K562 (cell line): ENCODE measurements around the gene FAM236D. TPM values are rescaled to one million over a fixed set of nuclear protein-coding genes. Genes with fewer than 3 reads are reported as not detected.
"Not testable (repeated sequence)": the region's sequence is repeated elsewhere in the genome, so short reads cannot be mapped to it uniquely, and the experiment has no call there.

ENCODE experiments used
- ATAC-seq: fragments of 200-7000 bp; cut with Tn5 transposase; 3 replicates; pipeline ENCODE4 v1.9.1; 2020; ENCODE audit warnings: moderate library complexity
- BruUV-seq: library from RNA; stranded (reverse); fragments of 400-500 nt; replicated peaks from 2 replicates; lab custom pipeline; 2021; lab: Mats Ljungman, UMichigan
- CTCF ChIA-PET: fragments of 300-600 bp; formaldehyde crosslinking; extraction: SDS; loops from one replicate; lab custom pipeline; 2021; ENCODE audit warnings: low intra/inter-chr PET ratio; lab: Yijun Ruan, JAX
- POLR2A ChIA-PET: fragments of 300-600, 350-650 bp; sonication (Branson Sonifier 250); formaldehyde crosslinking; extraction: SDS; loops from one replicate; lab custom pipeline; 2021; ENCODE audit warnings: antibody characterized with exemption, inconsistent platforms; lab: Yijun Ruan, JAX
- DNase-seq, 4 experiments: peaks; one replicate each; pipeline versions ENCODE4 v3.0.0 to v3.0.0-alpha.2; 2011 to 2018; ENCODE audit warnings: low spot score in 3 of 4, mixed read lengths in 3 of 4; ENCODE audit errors: extremely low read depth in 1 of 4
- FAIRE-seq: peaks from 2 replicates; lab custom pipeline; 2011; peaks lifted over from hg19 to GRCh38; lab: Jason Lieb, UNC
- H2AFZ ChIP-seq: 2 replicates; pipeline ENCODE4 v1.6.0; 2011; ENCODE audit warnings: low read depth, low read length, control low read depth, inconsistent platforms
- H3K27ac ChIP-seq: fragments of 200-600 bp; 3 replicates; pipeline ENCODE4 v1.8.0; 2011; ENCODE audit warnings: low read depth, mild to moderate bottlenecking, control low read depth, inconsistent platforms, low read length, moderate library complexity, mixed read lengths; ENCODE audit errors: extremely low read depth
- H3K27me3 ChIP-seq, 2 experiments: fragments of 300-600 bp in 1 of 2; 2 replicates in 1 of 2; 3 replicates in 1 of 2; pipeline versions ENCODE4 v1.6.0 to v1.8.0; 2011; ENCODE audit warnings: inconsistent platforms in 2 of 2, low read length in 2 of 2, mild to moderate bottlenecking in 1 of 2, mixed read lengths in 1 of 2, moderate library complexity in 1 of 2; ENCODE audit not compliant: control insufficient read depth in 2 of 2, insufficient read depth in 2 of 2
- H3K36me3 ChIP-seq: fragments of 300-600 bp; 3 replicates; pipeline ENCODE4 v1.8.0; 2011; ENCODE audit warnings: mild to moderate bottlenecking, low read length, inconsistent platforms; ENCODE audit not compliant: control insufficient read depth, insufficient read depth
- H3K4me1 ChIP-seq, 2 experiments: fragments of 200-600 bp in 1 of 2; replicated peaks in 1 of 2; 2 replicates in 1 of 2; 3 replicates in 1 of 2; pipeline versions ENCODE4 v1.5.1 to v1.8.0; 2011; ENCODE audit warnings: inconsistent platforms in 2 of 2, low read length in 2 of 2, mild to moderate bottlenecking in 1 of 2, mixed read lengths in 1 of 2, moderate library complexity in 1 of 2; ENCODE audit not compliant: control insufficient read depth in 2 of 2, insufficient read depth in 2 of 2
- H3K4me2 ChIP-seq: 2 replicates; pipeline ENCODE4 v1.6.1; 2011; ENCODE audit warnings: low read length, control low read depth, inconsistent platforms, mixed read lengths; ENCODE audit not compliant: insufficient read depth
- H3K4me3 ChIP-seq: fragments of 200-600 bp; sonication (generic), shearing (Covaris generic); 2 replicates; pipeline ENCODE4 v1.5.1; 2016; ENCODE audit warnings: control low read depth, inconsistent platforms
- H3K79me2 ChIP-seq: fragments of 200-600 bp; 3 replicates; pipeline ENCODE4 v1.8.0; 2011; ENCODE audit warnings: low read length, inconsistent platforms; ENCODE audit not compliant: control insufficient read depth, insufficient read depth
- H3K9ac ChIP-seq, 2 experiments: 2 replicates each; pipeline versions ENCODE4 v1.6.0 to v1.6.1; 2011; ENCODE audit warnings: low read depth in 2 of 2, low read length in 2 of 2, control low read depth in 1 of 2, inconsistent platforms in 1 of 2, mild to moderate bottlenecking in 1 of 2, mixed read lengths in 1 of 2; ENCODE audit not compliant: insufficient read depth in 1 of 2
- H3K9me1 ChIP-seq: one replicate; pipeline ENCODE4 v1.6.0; 2011; ENCODE audit warnings: inconsistent platforms, mild to moderate bottlenecking, low read length, moderate library complexity; ENCODE audit not compliant: control insufficient read depth, insufficient read depth
- H3K9me3 ChIP-seq: replicated peaks from 2 replicates; pipeline ENCODE4 v1.5.1; 2011; ENCODE audit warnings: low read depth, low read length, inconsistent platforms; ENCODE audit not compliant: control insufficient read depth, insufficient read depth
- H4K20me1 ChIP-seq: replicated peaks from 2 replicates; pipeline ENCODE4 v1.6.1; 2011; ENCODE audit warnings: low read length, inconsistent platforms, mixed read lengths; ENCODE audit not compliant: control insufficient read depth, insufficient read depth
- WGBS: fragments of 100-300 bp; shearing (Covaris generic); methylation state at CpG from one replicate; pipeline ENCODE4 v1.1.6; 2016; ENCODE audit warnings: low coverage, mixed read lengths; ENCODE audit not compliant: insufficient coverage; ENCODE audit errors: missing lambda C conversion rate; 5-methylcytosine and 5-hydroxymethylcytosine counted together
- in situ Hi-C: fragments of 300-500 bp; cut with MboI; formaldehyde crosslinking; loops from 4 replicates; pipeline ENCODE4 v1.15.0; 2018; ENCODE audit warnings: inconsistent platforms, mixed read lengths
- intact Hi-C: fragments of 100-400 bp; cut with micrococcal nuclease; formaldehyde crosslinking; loops from 2 replicates; pipeline ENCODE4 v1.14.2; 2022
- polyA plus RNA-seq, 8 experiments: library from polyadenylated mRNA; depleted of rRNA in 4 of 8; stranded (reverse) in 5 of 8; unstranded in 3 of 8; fragments of >200 nt; fragmentation: Nextera tagmentation in 2 of 8; fragmentation: Illumina TruSeq in 1 of 8; extraction: Ambion mirVana in 2 of 8; extraction: Trizol in 1 of 8; gene quantifications; 2 replicates each; pipeline versions ENCODE4 v1.2.1 to v1.2.3, GENCODE V29; 2011 to 2014; ENCODE audit warnings: inconsistent platforms in 1 of 8, missing spikeins in 1 of 8
- total RNA-seq, 7 experiments: library from RNA; depleted of rRNA in 6 of 7; stranded (reverse); fragments of >200 nt in 6 of 7; fragmentation: Illumina TruSeq in 2 of 7; extraction: Trizol in 2 of 7; gene quantifications; 2 replicates each; pipeline versions ENCODE4 v1.2.1 to v1.2.3, GENCODE V29; 2011 to 2021; ENCODE audit warnings: low replicate concordance in 1 of 7

Gene FAM236D
- total and polyA plus RNA-seq, 9 of the 15 experiments (the other 6 are each of a cell fraction or from before 2014, with no cell fraction given), result not detected

- no CpG with 5 or more reads among the region's 9 CpGs for WGBS
- intact Hi-C loops, CTCF ChIA-PET, H3K27ac ChIP-seq, in situ Hi-C loops, ATAC-seq, H3K9me3 ChIP-seq, H3K36me3 ChIP-seq, H3K4me1 ChIP-seq, H3K27me3 ChIP-seq, H3K4me3 ChIP-seq, H3K9me1 ChIP-seq, FAIRE-seq, DNase-seq, BruUV-seq, POLR2A ChIA-PET, H2AFZ ChIP-seq, H3K4me2 ChIP-seq, H4K20me1 ChIP-seq, H3K9ac ChIP-seq, H3K79me2 ChIP-seq: not testable (repeated sequence)
Observed at GRCh38 chrX:72760454-72760853, 47.6 kb downstream of the FAM236D start.

Other genes starting within 250 kb of the FAM236D start
Only the 7 nearest of the 8 such genes appear.
- 5.8 and 6.2 TPM in 2 replicates for gene PHKA1, start 93.9 kb downstream of the FAM236D start, total RNA-seq (2014; rRNA removed)
- 6.8 and 7.3 TPM in 2 replicates for gene PHKA1, start 93.9 kb downstream of the FAM236D start, total RNA-seq (2014; rRNA removed; fragmentation: Illumina TruSeq; extraction: Trizol)
- 5.6 TPM in 2 replicates for gene PHKA1, start 93.9 kb downstream of the FAM236D start, total RNA-seq (2015; rRNA removed; fragmentation: Illumina TruSeq; extraction: Trizol)
- 7.4 and 8.0 TPM in 2 replicates for gene PHKA1, start 93.9 kb downstream of the FAM236D start, total RNA-seq (2021)
- 6.8 and 9.6 TPM in 2 replicates for gene PHKA1, start 93.9 kb downstream of the FAM236D start, polyA plus RNA-seq (2011; rRNA removed)
- 7.0 and 8.1 TPM in 2 replicates for gene PHKA1, start 93.9 kb downstream of the FAM236D start, polyA plus RNA-seq (2014; fragmentation: Illumina TruSeq; extraction: Trizol)
- 1 to 10 TPM; 2.4 to 2.6 TPM for gene PHKA1, start 93.9 kb downstream of the FAM236D start, polyA plus RNA-seq (2014; fragmentation: Nextera tagmentation; extraction: Ambion mirVana)
- gene PHKA1, start 93.9 kb downstream of the FAM236D start, polyA plus RNA-seq (2014; rRNA removed), result 5.1 and 5.8 TPM in 2 replicates
- gene DMRTC1B, start 31.3 kb downstream of the FAM236D start, total RNA-seq (2014; rRNA removed), result not detected in 2 replicates
- not detected in 2 replicates for gene DMRTC1B, start 31.3 kb downstream of the FAM236D start, total RNA-seq (2014; rRNA removed; fragmentation: Illumina TruSeq; extraction: Trizol)
- gene DMRTC1B, start 31.3 kb downstream of the FAM236D start, total RNA-seq (2015; rRNA removed; fragmentation: Illumina TruSeq; extraction: Trizol), result not detected in 2 replicates
- not detected in 2 replicates for gene DMRTC1B, start 31.3 kb downstream of the FAM236D start, total RNA-seq (2021)
- not detected in 2 replicates for gene DMRTC1B, start 31.3 kb downstream of the FAM236D start, polyA plus RNA-seq (2011; rRNA removed)
- 0.12 TPM in 1 of 2 replicates, not detected in the other for gene DMRTC1B, start 31.3 kb downstream of the FAM236D start, polyA plus RNA-seq (2014; fragmentation: Illumina TruSeq; extraction: Trizol)
- gene DMRTC1B, start 31.3 kb downstream of the FAM236D start, polyA plus RNA-seq (2014; fragmentation: Nextera tagmentation; extraction: Ambion mirVana), result under 1 TPM in 1 of 2 experiments, not detected in 1; 0.11 TPM
- not detected in 2 replicates for gene DMRTC1B, start 31.3 kb downstream of the FAM236D start, polyA plus RNA-seq (2014; rRNA removed)
- not detected in 2 replicates for gene FAM236B, start 25.6 kb downstream of the FAM236D start, total RNA-seq (2014; rRNA removed)
- gene FAM236B, start 25.6 kb downstream of the FAM236D start, total RNA-seq (2014; rRNA removed; fragmentation: Illumina TruSeq; extraction: Trizol), result not detected in 2 replicates
- gene FAM236B, start 25.6 kb downstream of the FAM236D start, total RNA-seq (2015; rRNA removed; fragmentation: Illumina TruSeq; extraction: Trizol), result not detected in 2 replicates
- gene FAM236B, start 25.6 kb downstream of the FAM236D start, total RNA-seq (2021), result not detected in 2 replicates
- not detected in 2 replicates for gene FAM236B, start 25.6 kb downstream of the FAM236D start, polyA plus RNA-seq (2011; rRNA removed)
- not detected in 2 replicates for gene FAM236B, start 25.6 kb downstream of the FAM236D start, polyA plus RNA-seq (2014; fragmentation: Illumina TruSeq; extraction: Trizol)
- gene FAM236B, start 25.6 kb downstream of the FAM236D start, polyA plus RNA-seq (2014; fragmentation: Nextera tagmentation; extraction: Ambion mirVana), result not detected
- not detected in 2 replicates for gene FAM236B, start 25.6 kb downstream of the FAM236D start, polyA plus RNA-seq (2014; rRNA removed)
- gene FAM236C, start 104.4 kb upstream of the FAM236D start, total RNA-seq (2014; rRNA removed), result not detected in 2 replicates
- gene FAM236C, start 104.4 kb upstream of the FAM236D start, total RNA-seq (2014; rRNA removed; fragmentation: Illumina TruSeq; extraction: Trizol), result not detected in 2 replicates
- not detected in 2 replicates for gene FAM236C, start 104.4 kb upstream of the FAM236D start, total RNA-seq (2015; rRNA removed; fragmentation: Illumina TruSeq; extraction: Trizol)
- gene FAM236C, start 104.4 kb upstream of the FAM236D start, total RNA-seq (2021), result not detected in 2 replicates
- gene FAM236C, start 104.4 kb upstream of the FAM236D start, polyA plus RNA-seq (2011; rRNA removed), result not detected in 2 replicates
- not detected in 2 replicates for gene FAM236C, start 104.4 kb upstream of the FAM236D start, polyA plus RNA-seq (2014; fragmentation: Illumina TruSeq; extraction: Trizol)
- not detected for gene FAM236C, start 104.4 kb upstream of the FAM236D start, polyA plus RNA-seq (2014; fragmentation: Nextera tagmentation; extraction: Ambion mirVana)
- gene FAM236C, start 104.4 kb upstream of the FAM236D start, polyA plus RNA-seq (2014; rRNA removed), result not detected in 2 replicates
- gene FAM236A, start 130.0 kb upstream of the FAM236D start, total RNA-seq (2014; rRNA removed), result not detected in 2 replicates
- not detected in 2 replicates for gene FAM236A, start 130.0 kb upstream of the FAM236D start, total RNA-seq (2014; rRNA removed; fragmentation: Illumina TruSeq; extraction: Trizol)
- gene FAM236A, start 130.0 kb upstream of the FAM236D start, total RNA-seq (2015; rRNA removed; fragmentation: Illumina TruSeq; extraction: Trizol), result not detected in 2 replicates
- gene FAM236A, start 130.0 kb upstream of the FAM236D start, total RNA-seq (2021), result not detected in 2 replicates
- gene FAM236A, start 130.0 kb upstream of the FAM236D start, polyA plus RNA-seq (2011; rRNA removed), result not detected in 2 replicates
- gene FAM236A, start 130.0 kb upstream of the FAM236D start, polyA plus RNA-seq (2014; fragmentation: Illumina TruSeq; extraction: Trizol), result not detected in 2 replicates
- not detected for gene FAM236A, start 130.0 kb upstream of the FAM236D start, polyA plus RNA-seq (2014; fragmentation: Nextera tagmentation; extraction: Ambion mirVana)
- not detected in 2 replicates for gene FAM236A, start 130.0 kb upstream of the FAM236D start, polyA plus RNA-seq (2014; rRNA removed)
- not detected in 2 replicates for gene DMRTC1, start 135.6 kb upstream of the FAM236D start, total RNA-seq (2014; rRNA removed)
- gene DMRTC1, start 135.6 kb upstream of the FAM236D start, total RNA-seq (2014; rRNA removed; fragmentation: Illumina TruSeq; extraction: Trizol), result not detected in 2 replicates
- gene DMRTC1, start 135.6 kb upstream of the FAM236D start, total RNA-seq (2015; rRNA removed; fragmentation: Illumina TruSeq; extraction: Trizol), result not detected in 2 replicates
- gene DMRTC1, start 135.6 kb upstream of the FAM236D start, total RNA-seq (2021), result not detected in 2 replicates
- gene DMRTC1, start 135.6 kb upstream of the FAM236D start, polyA plus RNA-seq (2011; rRNA removed), result not detected in 2 replicates
- not detected in 2 replicates for gene DMRTC1, start 135.6 kb upstream of the FAM236D start, polyA plus RNA-seq (2014; fragmentation: Illumina TruSeq; extraction: Trizol)
- gene DMRTC1, start 135.6 kb upstream of the FAM236D start, polyA plus RNA-seq (2014; fragmentation: Nextera tagmentation; extraction: Ambion mirVana), result not detected
- not detected in 2 replicates for gene DMRTC1, start 135.6 kb upstream of the FAM236D start, polyA plus RNA-seq (2014; rRNA removed)
- gene PABPC1L2B, start 194.7 kb upstream of the FAM236D start, total RNA-seq (2014; rRNA removed), result not detected in 2 replicates
- gene PABPC1L2B, start 194.7 kb upstream of the FAM236D start, total RNA-seq (2014; rRNA removed; fragmentation: Illumina TruSeq; extraction: Trizol), result not detected in 2 replicates
- gene PABPC1L2B, start 194.7 kb upstream of the FAM236D start, total RNA-seq (2015; rRNA removed; fragmentation: Illumina TruSeq; extraction: Trizol), result not detected in 2 replicates
- not detected in 2 replicates for gene PABPC1L2B, start 194.7 kb upstream of the FAM236D start, total RNA-seq (2021)
- not detected in 2 replicates for gene PABPC1L2B, start 194.7 kb upstream of the FAM236D start, polyA plus RNA-seq (2011; rRNA removed)
- not detected in 2 replicates for gene PABPC1L2B, start 194.7 kb upstream of the FAM236D start, polyA plus RNA-seq (2014; fragmentation: Illumina TruSeq; extraction: Trizol)
- gene PABPC1L2B, start 194.7 kb upstream of the FAM236D start, polyA plus RNA-seq (2014; fragmentation: Nextera tagmentation; extraction: Ambion mirVana), result not detected
- not detected in 2 replicates for gene PABPC1L2B, start 194.7 kb upstream of the FAM236D start, polyA plus RNA-seq (2014; rRNA removed)